22Rv1 (cell line): ENCODE results near the gene SPNS3.

Source experiments
- ZFX ChIP-seq: fragments of 450-650 bp; IDR thresholded peaks from 2 replicates; pipeline ENCODE4 v1.6.1; 2017; ENCODE audit warnings: antibody characterized with exemption, borderline replicate concordance
- TF ChIP-seq, protein P1 (sequence below): fragments of 450-650 bp; IDR thresholded peaks from 2 replicates; pipeline ENCODE4 v1.5.1; 2017; ENCODE audit warnings: mild to moderate bottlenecking

DNA sequence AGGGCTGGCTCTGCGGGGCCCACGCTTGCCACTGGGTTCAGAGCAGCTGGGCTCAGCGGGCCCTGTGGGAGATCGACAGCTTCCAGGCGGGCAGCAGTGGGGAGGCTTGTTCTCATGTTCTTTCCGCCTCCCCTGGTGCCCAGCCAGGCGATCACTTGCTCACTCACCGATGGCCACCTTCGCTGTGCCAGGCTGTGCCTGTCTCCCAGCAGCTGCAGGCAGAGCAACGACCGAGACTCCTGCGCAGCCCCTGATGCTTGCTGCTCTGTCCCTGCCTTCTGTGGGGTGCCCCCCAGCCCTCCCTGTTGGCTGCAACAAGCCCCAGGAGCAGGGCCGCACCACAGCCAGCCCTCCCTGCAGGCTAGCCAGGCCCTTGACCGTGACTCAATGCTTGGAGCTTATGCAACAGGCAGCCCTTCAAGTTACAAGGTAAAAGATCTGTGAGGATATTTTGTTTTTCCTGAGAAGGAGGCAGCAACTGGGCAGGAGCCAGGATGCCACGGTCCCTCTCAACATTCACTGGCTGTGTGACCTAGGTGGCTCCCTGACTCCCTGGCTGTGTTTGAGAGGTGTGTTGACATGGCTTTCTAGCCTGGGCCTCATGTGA lies 55.4 kb downstream of the SPNS3 start:
- TF ChIP-seq, protein P1, sequence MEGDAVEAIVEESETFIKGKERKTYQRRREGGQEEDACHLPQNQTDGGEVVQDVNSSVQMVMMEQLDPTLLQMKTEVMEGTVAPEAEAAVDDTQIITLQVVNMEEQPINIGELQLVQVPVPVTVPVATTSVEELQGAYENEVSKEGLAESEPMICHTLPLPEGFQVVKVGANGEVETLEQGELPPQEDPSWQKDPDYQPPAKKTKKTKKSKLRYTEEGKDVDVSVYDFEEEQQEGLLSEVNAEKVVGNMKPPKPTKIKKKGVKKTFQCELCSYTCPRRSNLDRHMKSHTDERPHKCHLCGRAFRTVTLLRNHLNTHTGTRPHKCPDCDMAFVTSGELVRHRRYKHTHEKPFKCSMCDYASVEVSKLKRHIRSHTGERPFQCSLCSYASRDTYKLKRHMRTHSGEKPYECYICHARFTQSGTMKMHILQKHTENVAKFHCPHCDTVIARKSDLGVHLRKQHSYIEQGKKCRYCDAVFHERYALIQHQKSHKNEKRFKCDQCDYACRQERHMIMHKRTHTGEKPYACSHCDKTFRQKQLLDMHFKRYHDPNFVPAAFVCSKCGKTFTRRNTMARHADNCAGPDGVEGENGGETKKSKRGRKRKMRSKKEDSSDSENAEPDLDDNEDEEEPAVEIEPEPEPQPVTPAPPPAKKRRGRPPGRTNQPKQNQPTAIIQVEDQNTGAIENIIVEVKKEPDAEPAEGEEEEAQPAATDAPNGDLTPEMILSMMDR: no peak
- TF ChIP-seq ZFX: no peak
